ENCODE results near the gene NOC3L.
"Not testable (repeated sequence)": the region's sequence is repeated elsewhere in the genome, so short reads cannot be mapped to it uniquely, and the experiment has no call there.

Gene NOC3L

GRCh38 chr10:94362360-94363250, at the start of gene NOC3L:
Gene NOC3L, minus strand, starts transcription at chr10:94362939. Its CDS starts 101 bp downstream, at chr10:94362838.
- DNase-seq (ENCODE audit: low read depth in 3 of 3) = peak; percentile 91 to 96 (median 95)

GRCh38 chr10:94412449-94412848, 49.7 kb upstream of the NOC3L start:
- DNase-seq (ENCODE audit: low read depth in 3 of 3) = no peak

GRCh38 chr10:94411304-94411703, 48.6 kb upstream of the NOC3L start:
- no peak for DNase-seq (ENCODE audit: low read depth in 3 of 3)

- DNase-seq (ENCODE audit: low read depth in 3 of 3) = no peak
These were observed 46.4 kb upstream of the NOC3L start for GRCh38 chr10:94409021-94409657.

GRCh38 chr10:94407668-94408067, 44.9 kb upstream of the NOC3L start:
- no peak for DNase-seq (ENCODE audit: low read depth in 3 of 3)

- DNase-seq (ENCODE audit: low read depth in 3 of 3) = no peak
These were observed 42.7 kb upstream of the NOC3L start for GRCh38 chr10:94405406-94405805.

GRCh38 chr10:94403380-94404213, 40.9 kb upstream of the NOC3L start:
- DNase-seq (ENCODE audit: low read depth in 3 of 3) = peak in 1 of 3 experiments; percentile 1

- DNase-seq (ENCODE audit: low read depth in 3 of 3) = peak in 1 of 3 experiments; percentile 2
These were observed 40.2 kb upstream of the NOC3L start for GRCh38 chr10:94402843-94403379.

GRCh38 chr10:94402204-94402842, 39.6 kb upstream of the NOC3L start, which contains the start of gene TBC1D12:
Gene TBC1D12, plus strand, starts transcription at chr10:94402541. Its CDS starts 73 bp downstream, at chr10:94402614.
- peak in 2 of 3 experiments; percentile 12 to 18 for DNase-seq (ENCODE audit: low read depth in 3 of 3)

- DNase-seq (ENCODE audit: low read depth in 3 of 3) = no peak
These were observed 36.0 kb upstream of the NOC3L start for GRCh38 chr10:94398762-94399161.

- DNase-seq (ENCODE audit: low read depth in 3 of 3) = no peak
These were observed 35.0 kb upstream of the NOC3L start for GRCh38 chr10:94397549-94398370.

- DNase-seq (ENCODE audit: low read depth in 3 of 3) = not testable (repeated sequence)
These were observed 29.4 kb upstream of the NOC3L start for GRCh38 chr10:94392117-94392516.

- not testable (repeated sequence) for DNase-seq (ENCODE audit: low read depth in 3 of 3)
These were observed 23.0 kb upstream of the NOC3L start for GRCh38 chr10:94385733-94386132.

- DNase-seq (ENCODE audit: low read depth in 3 of 3) = no peak
These were observed 20.8 kb upstream of the NOC3L start for GRCh38 chr10:94383530-94383929.

GRCh38 chr10:94376865-94377264, 14.1 kb upstream of the NOC3L start:
- no peak for DNase-seq (ENCODE audit: low read depth in 3 of 3)

GRCh38 chr10:94375374-94375773, 12.6 kb upstream of the NOC3L start:
- DNase-seq (ENCODE audit: low read depth in 3 of 3) = no peak

GRCh38 chr10:94370501-94370900, 7.8 kb upstream of the NOC3L start:
- no peak for DNase-seq (ENCODE audit: low read depth in 3 of 3)

- DNase-seq (ENCODE audit: low read depth in 3 of 3) = no peak
These were observed 3.6 kb upstream of the NOC3L start for GRCh38 chr10:94366382-94366781.

GRCh38 chr10:94364482-94364881, 1.7 kb upstream of the NOC3L start:
- no peak for DNase-seq (ENCODE audit: low read depth in 3 of 3)

GRCh38 chr10:94363251-94363565, 469 bp upstream of the NOC3L start:
- DNase-seq (ENCODE audit: low read depth in 3 of 3) = no peak

Data from stimulated activated CD4-positive, alpha-beta T cell treated with anti-CD3 and anti-CD28 coated beads, TNF-alpha, amount 100 ng/mL, for 4 hours (primary cell).